HG02870 (cell line): Measurements from ENCODE around the gene AGBL4.
"Not testable (repeated sequence)": the region's sequence is repeated elsewhere in the genome, so short reads cannot be mapped to it uniquely, and the experiment has no call there.

ENCODE experiments used
- ATAC-seq: cut with Tn5 transposase; IDR thresholded peaks from one replicate; pipeline ENCODE4 v1.9.1; 2021; ENCODE audit warnings: mild to moderate bottlenecking, moderate library complexity; ENCODE audit not compliant: unreplicated experiment

The AGBL4 gene

DNA sequence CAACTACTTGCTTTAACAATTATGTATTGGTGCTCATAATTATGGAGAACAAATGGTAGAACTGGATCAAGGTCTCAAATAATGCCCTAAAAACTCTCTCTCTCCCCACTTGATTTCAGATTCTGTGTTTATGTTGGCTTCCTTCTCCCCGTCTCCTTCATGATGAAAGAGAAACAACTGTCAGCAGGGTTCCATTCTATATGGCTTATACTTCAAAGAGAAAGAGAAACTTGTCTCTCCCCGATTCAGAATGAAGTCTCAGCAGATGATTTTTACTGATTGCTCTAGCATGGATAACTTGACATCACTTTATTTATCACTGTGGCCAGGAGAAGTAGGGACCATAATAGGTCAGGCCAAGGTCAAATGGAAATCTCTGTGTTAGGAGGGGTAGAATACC lies 575.6 kb downstream of the AGBL4 start:
- no peak for ATAC-seq

DNA sequence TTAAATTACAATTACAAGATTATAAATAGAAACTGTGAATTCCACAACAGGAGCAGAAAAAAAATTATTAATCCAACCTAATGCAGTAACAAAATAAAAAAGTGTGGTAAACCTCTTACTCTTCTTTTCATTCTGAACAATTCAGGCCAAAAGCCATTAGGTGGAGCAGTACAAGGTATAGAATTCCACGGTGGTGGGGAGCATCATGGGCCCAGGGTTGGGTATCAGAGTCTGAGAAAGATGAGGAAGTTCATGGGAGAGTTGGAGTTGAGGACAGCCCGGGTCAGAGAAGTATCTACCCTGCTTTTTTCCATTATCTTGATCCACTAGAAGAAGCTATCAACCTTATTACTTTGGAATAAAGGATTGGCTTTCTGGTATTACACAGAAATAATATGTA lies 586.9 kb downstream of the AGBL4 start:
- no peak for ATAC-seq

DNA sequence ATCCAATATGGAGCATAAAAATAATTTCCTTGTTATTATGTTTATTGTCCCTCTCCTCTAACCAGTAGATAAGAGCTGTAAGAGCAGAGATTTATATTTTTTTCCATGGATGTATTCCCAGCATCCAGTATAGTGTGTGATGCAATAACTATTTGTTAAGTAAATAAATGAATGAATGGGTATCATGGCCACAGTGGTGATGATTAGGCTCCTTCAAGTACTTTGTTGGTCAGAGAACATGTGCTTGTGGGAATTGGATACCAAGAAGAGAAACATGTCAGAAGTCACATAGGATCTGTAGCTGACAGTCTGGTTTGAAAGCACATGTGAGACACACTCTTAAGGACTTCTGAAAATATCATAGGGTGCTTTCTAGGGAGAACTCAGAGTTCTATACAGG lies 588.5 kb downstream of the AGBL4 start:
- no peak for ATAC-seq

DNA sequence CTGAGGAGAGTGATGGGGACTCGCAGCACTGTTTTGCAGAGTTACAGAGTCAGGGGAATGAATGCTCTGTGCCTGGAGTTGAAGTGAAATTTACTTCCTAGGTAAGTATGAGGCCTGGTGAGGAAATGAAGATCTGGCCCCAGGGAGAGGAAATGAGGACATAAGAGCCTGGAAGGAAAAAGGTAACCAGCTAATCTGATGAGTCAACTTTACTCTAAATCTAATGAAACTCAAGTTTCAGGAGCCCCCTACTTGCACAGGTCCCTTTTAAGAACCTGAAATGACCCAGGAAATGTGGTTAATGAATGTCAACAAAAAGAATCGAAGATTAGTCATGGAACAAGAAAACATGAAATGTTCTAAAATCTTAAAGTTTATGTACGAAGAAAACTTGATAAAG lies 599.0 kb downstream of the AGBL4 start:
- ATAC-seq, result no peak

DNA sequence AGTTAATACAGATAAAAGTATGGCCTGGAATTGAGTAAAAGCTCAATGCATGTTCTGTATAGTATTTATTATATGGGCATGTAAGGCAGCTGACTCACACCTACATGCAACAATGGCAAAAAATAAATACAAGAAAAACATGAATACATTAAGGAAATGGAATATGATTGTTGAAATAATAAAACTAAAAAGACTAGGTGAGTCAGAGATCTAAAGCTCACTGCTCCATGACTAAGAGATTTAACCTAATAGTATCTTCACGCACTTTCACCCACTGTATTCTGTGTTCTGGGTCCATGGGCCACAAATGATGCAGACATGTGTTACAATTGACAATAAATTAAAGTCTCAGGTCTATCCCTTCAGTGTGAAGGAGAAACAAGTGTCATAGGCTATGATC lies 607.0 kb downstream of the AGBL4 start:
- ATAC-seq, result no peak

DNA sequence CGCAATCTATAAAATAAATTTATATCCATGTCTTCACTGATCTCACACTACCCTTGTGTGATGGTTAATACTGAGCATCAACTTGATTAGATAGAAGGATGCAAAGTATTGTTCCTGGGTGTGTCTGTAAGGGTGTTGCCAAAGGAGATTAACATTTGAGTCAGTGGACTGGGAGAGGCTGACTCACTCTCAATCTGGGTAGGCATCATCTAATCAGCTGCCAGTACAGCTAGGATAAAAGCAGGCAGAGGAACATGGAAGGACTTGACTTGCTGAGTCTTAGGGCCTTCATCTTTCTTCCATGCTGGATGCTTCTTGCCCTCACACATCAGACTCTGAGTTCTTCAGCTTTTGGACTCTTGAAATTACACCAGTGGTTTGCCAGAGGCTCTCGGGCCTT lies 615.4 kb downstream of the AGBL4 start:
- no peak for ATAC-seq

DNA sequence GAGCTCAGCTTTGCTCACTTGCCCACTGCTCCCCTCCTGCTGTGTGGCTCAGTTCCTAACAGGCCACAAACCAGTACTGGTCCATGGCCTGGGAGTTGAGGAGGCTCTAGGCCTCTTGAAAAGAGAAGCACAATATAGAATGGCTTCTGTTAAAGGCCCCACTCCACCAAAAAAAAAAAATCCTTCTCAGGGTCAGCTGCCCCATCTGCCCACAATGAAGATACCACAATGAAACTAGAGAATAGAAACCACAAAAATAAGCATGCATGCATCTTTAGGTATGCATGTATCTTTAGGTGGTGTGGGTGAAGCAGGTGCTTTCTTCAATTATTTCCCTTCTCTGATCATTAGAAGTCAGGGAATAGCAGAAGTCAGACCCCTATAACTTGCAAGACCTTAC lies 626.7 kb downstream of the AGBL4 start:
- ATAC-seq, result no peak

DNA sequence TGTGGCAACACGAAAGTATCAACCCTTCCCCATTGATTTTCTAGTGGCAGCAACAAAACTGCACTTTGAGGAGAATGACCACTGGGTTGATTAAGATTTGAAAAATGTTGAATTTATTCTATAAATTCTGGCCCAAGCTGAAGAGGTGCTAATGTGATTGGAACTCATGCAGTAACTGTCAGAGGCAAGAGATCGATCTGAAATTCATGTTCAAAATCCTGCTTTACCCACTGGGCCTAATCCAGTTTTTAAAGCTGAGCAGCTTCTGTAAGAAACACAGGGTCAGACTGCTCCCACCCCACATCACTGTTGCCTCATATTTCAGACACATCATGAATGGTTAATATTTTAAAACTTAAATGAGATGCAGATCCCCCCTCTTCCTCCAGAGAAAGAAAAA lies 629.6 kb downstream of the AGBL4 start:
- no peak for ATAC-seq

DNA sequence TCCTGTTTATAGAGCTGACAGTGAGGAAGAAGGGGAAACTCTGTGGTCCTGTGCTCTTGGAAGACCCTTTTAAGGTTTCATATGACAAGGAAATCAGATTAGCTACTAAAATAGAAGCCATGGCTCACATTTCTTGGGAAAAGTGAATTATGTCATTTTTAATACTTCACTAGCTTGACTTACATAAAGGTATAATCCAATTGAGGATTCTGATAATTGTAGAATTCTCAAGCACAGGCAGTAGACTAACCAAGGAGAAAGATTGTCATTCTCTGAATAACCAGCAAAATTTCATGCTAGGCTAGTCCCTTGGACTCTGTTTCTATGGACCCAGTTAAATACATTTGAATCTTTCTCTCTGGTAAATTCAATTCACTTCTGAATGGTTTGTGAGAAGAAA lies 634.1 kb downstream of the AGBL4 start:
- ATAC-seq, result no peak

DNA sequence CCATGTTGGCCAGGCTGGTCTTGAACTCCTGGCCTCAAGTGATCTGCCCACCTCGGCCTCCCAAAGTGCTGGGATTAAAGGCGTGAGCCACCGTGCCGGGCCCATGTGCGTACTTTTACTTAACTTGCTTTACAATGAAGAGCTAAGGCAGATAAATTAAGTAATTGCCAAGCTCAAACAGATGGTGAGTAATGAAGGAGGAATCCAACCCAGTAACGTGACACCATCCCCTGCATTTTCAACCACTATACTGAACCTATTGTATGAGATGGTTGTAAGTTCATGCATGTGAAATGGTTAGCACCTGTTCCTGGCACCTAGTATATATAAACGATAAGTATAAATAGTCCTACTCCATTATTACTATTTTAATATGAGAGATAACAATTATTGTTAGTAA lies 659.1 kb downstream of the AGBL4 start:
- ATAC-seq, result no peak

DNA sequence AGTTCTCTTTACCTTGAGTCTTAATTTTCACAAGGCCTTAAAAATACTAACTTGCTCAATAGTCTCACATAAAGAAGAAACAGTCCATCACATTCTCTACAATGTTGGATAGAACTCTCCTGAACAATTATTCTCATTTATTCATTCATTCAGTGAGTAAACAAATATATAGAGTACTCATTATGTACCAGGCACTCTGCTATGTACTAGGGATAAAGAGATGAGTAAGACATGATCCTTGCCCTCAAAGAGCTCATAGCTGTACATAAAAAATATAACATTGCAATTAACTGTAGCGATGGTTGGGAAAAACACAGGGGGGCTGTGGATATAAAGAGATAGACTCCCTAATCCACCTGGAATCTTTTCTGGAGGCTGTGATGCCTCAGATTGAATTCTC lies 660.1 kb downstream of the AGBL4 start:
- no peak for ATAC-seq

DNA sequence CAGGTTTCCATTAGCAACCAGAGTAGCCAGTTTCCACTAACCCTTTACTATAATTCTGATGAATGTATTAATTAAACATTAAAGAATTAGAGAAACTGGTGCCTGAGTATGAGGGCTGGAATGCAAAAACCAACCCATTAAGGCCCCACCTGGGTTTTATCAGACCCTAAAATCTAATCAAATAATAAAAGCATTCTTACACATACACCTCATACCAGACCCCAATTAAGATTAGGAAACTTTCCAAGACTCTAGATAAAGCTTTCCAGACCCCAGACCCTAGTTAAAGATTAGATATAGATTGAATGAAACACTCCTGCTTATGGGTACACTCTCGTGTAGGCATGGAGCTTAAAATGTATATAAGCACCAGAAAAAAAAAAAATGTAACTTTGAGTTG lies 665.7 kb downstream of the AGBL4 start:
- no peak for ATAC-seq

DNA sequence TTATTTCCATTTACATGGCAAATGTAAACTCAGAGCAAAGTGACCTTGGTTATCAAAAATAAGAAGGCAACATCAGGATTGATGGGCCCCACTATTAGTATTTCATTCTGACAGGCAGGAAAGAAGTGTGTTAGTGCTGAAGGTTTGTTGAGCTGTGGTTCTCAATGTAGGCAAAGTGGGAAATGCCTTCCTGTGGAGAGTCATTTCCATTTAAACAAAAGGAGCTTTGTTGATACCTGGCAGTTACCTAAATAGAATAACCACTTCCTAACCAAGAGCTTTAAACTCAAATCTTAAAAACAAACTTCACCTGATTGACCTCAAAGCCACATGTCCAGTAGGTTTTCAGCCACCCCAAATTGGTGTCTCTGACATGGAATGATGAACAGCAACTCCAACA lies 667.2 kb downstream of the AGBL4 start:
- no peak for ATAC-seq

DNA sequence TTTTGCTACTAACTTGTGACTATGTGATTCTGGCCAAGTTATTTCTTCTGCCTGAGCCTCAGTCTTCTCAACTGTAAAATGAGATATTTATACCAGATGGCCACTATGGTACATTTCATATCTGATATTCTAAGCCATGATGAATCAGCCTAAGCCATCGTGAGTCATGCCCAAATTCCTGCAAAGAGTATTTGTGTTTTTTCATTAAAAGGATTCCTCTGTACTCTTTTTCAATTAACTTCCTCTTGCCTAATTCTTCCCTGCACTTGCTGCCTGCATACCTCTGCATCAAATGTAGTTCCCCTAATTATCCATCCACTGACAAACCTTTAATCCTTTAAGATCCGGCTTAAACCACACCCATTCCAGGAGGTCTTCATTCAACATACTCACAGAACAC lies 672.0 kb downstream of the AGBL4 start:
- no peak for ATAC-seq

DNA sequence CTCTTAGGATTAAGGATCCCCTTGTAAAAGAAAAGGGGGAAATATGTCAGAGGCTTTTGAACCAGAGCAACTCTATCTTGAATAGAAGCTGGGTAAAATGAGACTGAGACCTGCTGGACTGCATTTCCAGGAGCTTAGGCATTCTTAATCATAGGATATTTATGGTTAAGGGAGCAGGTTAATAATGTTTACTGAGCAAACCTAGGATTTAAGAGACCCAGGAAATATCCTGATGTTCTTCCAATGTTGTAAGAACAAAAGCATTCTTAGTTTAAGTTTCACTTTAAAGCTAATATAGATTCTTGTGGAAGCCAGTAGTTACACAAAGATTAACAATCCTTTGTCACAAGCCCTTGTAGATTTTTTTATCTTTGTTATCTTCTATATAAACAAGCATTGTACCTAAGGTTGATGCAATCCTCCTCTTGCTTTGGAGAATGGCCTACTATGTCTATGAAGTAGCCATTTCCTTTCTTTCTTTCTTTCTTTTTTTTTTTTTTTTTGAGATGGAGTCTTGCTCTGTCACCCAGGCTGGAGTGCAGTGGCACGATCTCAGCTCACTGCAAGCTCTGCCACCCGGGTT lies 676.9 kb downstream of the AGBL4 start:
- no peak for ATAC-seq

DNA sequence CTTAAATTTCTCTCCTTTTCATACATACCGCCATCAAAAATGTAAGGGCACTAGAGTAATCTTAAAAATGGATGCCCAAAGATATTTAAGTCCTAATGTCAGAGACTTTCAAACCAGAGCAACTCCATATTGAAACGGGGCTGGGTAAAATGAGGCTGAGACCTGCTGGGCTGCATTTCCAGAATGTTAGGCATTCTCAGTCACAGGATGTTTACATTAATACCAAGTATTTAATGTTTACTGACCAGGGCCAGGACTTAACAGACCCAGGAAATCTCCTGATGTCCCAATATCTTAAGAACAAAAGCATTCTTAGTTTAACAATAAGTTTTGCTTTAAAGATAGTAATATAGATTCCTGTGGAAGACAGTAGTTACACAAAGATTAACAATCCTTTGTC lies 683.2 kb downstream of the AGBL4 start:
- ATAC-seq, result no peak

DNA sequence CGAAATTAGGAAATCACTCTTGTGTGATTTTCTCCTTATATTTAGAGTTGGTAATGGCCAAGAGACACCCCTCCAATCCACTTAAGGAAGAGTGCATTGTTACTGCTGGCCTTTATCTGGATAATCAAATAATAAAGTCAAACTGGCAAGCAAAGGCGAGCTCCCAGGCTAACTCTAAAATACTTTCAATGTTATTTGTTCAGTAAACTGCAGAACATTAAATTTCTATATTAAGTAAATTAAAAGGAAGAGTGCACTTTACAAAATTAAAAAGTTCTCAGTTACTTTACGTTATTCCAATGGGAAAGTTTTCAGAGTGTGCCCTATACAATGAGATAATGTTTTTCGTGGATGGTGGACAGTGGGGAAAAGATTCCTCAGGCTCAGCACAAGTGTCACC lies 684.7 kb downstream of the AGBL4 start:
- ATAC-seq, result no peak

DNA sequence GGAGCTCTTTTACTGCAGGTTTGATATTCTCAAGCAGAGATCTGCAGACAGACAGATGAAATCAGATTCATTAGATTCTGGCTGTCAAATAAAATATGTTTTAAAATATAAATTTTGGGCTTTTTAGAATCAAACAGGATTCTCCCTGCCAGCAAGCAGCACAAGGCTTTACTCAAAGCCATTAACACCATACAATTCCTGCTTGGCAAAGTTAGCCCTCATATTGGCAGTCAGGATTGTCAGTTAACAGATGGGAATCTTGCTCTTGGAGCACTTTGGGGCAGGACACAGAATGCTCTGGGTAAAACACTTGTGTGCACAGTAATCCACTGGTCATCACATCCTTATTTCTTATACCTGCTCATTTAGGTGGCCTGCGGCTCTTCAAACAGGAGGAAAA lies 686.5 kb downstream of the AGBL4 start:
- ATAC-seq, result no peak

DNA sequence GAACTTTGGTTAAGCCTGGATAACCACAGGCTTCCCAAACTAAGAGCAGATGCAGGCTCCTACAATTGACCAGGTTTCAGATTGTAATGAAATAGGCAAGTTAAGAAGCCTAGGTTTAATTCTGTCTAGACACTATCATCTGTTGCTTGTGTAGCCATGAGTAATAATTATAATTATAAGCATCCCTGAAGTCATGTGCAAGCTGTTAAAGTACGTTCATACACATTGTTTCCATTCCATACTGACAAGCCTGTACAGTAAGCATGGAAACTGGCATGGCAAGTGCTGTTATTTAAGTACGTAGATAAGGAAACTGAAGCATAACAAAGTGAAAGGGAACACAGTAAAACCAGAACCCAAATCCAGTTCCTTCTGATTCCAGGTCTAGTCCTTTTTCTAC lies 689.8 kb downstream of the AGBL4 start:
- no peak for ATAC-seq

DNA sequence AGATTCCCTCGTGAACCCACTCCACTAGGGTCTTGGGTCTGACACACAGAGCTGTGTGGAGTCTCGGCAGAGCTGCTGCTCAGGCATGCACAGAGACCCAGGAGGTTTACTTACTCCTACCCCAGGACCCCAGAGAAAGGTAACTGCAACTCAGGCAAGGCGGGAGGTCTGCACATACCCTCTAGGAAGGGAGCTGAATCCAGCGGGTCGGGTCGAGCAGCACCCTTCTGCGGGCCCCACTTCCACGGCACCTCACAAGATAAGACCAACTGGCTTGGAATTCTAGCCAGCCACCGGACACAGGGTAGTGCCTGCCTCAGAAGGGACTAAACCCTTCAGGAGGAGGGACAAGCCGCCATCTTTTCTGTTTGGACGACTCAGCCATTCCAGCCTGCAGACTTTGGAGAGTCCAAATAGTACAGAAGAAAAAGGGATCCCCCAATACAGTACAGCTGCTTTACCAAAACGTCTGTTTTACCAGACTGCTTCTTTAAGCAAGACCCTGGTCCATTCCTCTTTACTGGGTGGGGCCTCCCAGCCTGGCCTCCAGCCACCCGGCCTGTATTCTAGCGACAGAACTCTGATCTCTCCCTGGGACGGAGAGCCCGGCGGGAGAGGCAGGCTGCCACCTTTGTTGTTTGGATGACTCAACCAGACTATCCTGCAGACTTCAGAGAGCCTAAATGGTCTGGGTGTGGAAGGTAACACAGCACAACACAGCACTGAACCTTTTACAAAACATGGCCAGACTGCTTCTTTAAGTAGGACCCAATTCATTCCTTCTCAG lies 692.5 kb downstream of the AGBL4 start:
- ATAC-seq, result no peak

DNA sequence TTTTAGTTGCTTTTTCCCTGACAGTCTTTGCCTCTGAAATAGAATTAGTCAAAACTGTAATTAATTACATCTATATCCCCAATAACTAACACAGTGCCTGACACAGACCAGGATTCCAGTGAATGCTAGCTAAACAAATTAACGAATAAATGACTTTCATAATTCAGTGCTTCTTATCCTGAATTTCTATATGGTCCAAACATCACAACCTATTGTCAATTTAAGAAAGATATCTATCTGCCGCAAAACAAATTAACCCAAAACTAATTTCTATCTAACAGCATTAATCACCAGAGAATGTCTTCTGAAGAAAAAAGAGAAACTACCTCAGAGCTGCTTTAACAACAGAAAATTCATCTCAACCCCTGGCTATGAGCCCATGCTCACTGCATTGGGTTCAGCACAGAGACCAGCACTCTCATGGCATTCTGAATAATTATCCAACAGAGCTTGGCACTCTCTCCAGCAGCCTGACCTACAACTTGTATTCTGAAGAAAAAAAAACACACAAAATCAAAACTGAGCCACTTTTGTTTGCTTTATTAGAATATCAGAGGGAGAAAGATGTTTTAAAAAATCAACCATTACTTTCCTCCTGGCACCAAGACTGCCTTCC lies 699.7 kb downstream of the AGBL4 start:
- no peak for ATAC-seq

DNA sequence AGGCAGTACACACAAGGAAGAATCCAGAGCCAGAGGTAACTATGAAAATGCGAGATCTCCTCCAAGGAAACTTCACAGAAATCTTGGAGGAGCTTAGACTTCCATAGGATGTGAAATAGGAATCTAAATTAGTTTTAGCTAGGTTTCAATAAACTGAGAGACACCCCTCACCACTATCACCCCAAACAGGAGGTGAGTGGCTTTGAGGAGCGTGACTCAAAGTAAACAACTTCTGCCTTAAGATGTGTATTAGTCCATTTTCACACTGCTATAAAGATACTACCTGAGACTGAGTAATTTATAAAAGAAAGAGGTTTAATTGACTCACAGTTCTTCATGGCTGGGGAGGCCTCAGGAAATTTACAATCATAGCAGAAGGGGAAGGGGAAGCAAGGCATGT lies 703.3 kb downstream of the AGBL4 start:
- not testable (repeated sequence) for ATAC-seq
